SK-N-MC (cell line): ENCODE results near the gene MAZ.

ENCODE experiments used
- DNase-seq: peaks from one replicate; pipeline ENCODE4 v3.0.0-alpha.2; 2011; ENCODE audit warnings: low read depth, low spot score
- H3K27ac ChIP-seq: fragments of 200-600 bp; sonication (generic); 2 replicates; pipeline ENCODE4 v1.5.1; 2016; ENCODE audit warnings: mixed run types
- H3K36me3 ChIP-seq: fragments of 200-600 bp; sonication (generic); 2 replicates; pipeline ENCODE4 v1.6.1; 2017; ENCODE audit warnings: antibody characterized with exemption, low read length, mixed read lengths; ENCODE audit not compliant: insufficient read depth
- H3K4me3 ChIP-seq: fragments of 200-600 bp; sonication (generic); 2 replicates; pipeline ENCODE4 v1.5.1; 2016
- H3K9ac ChIP-seq: fragments of 200-600 bp; sonication (generic); 2 replicates; pipeline ENCODE4 v1.8.0; 2017; ENCODE audit warnings: mixed run types, mixed read lengths; ENCODE audit not compliant: insufficient read length
- H3K9me3 ChIP-seq: fragments of 200-600 bp; sonication (generic); 2 replicates; pipeline ENCODE4 v1.6.1; 2017; ENCODE audit warnings: low read depth, mild to moderate bottlenecking, antibody characterized with exemption, low read length, moderate library complexity, mixed read lengths
- EZH2 ChIP-seq: fragments of 200-600 bp; sonication (generic); IDR thresholded peaks from one replicate; pipeline ENCODE4 v1.6.1; 2017; ENCODE audit warnings: antibody characterized with exemption
- FOXP2 ChIP-seq: optimal IDR thresholded peaks from 2 replicates; pipeline ENCODE3; 2011; ENCODE audit warnings: mild to moderate bottlenecking, moderate library complexity; ENCODE audit not compliant: insufficient read depth; ENCODE audit errors: extremely low read length, control extremely low read depth
- POLR2AphosphoS5 ChIP-seq: IDR thresholded peaks from 2 replicates; pipeline ENCODE4 v1.6.1; 2012; ENCODE audit warnings: mild to moderate bottlenecking, low read depth, low read length, borderline replicate concordance

Gene MAZ

GRCh38 chr16:29816694-29817441, 10.5 kb downstream of the MAZ start:
- Histone ChIP-seq H3K9me3 (no peaks in the 10 kb centered on the region), H3K36me3 (peaks cover 28% of the 10 kb centered on the region), H3K4me3 (peak overlapping the region; percentile 91), H3K9ac (peak overlapping the region; percentile 87), H3K27ac (peak overlapping the region; percentile 96)
- DNase-seq = no peak
- TF ChIP-seq EZH2 = no peak
- TF ChIP-seq POLR2AphosphoS5 = no peak
- TF ChIP-seq FOXP2 = no peak

GRCh38 chr16:29818082-29818481, 11.8 kb downstream of the MAZ start:
- Histone ChIP-seq H3K36me3 (peaks cover 28% of the 10 kb centered on the region), H3K9me3 (no peaks in the 10 kb centered on the region), H3K4me3 (no peak overlapping the region; the same call in 1 of the 2 replicates), H3K9ac (no peak overlapping the region), H3K27ac (no peak overlapping the region)
- no peak for TF ChIP-seq FOXP2
- TF ChIP-seq EZH2 = no peak
- no peak for TF ChIP-seq POLR2AphosphoS5
- no peak for DNase-seq

- Histone ChIP-seq H3K27ac (peak overlapping the region; percentile 19; the same call in 1 of the 2 replicates), H3K9me3 (no peaks in the 10 kb centered on the region), H3K9ac (peak overlapping the region; percentile 55), H3K36me3 (peaks cover 28% of the 10 kb centered on the region), H3K4me3 (peak overlapping the region; percentile 74)
- DNase-seq = no peak
- no peak for TF ChIP-seq EZH2
- no peak for TF ChIP-seq POLR2AphosphoS5
- TF ChIP-seq FOXP2 = no peak
Observed at GRCh38 chr16:29819506-29819905, 13.2 kb downstream of the MAZ start.

- Histone ChIP-seq H3K27ac (peak within 1 kb of the TSS; percentile 19), H3K4me3 (peak within 1 kb of the TSS; percentile 74), H3K9me3 (no peaks in the 10 kb centered on the region), H3K36me3 (peaks cover 28% of the 10 kb centered on the region), H3K9ac (peak within 1 kb of the TSS; percentile 55)
- no peak for DNase-seq
- no peak for TF ChIP-seq EZH2
- peak; percentile 47; the same call in 1 of the 2 replicates for TF ChIP-seq POLR2AphosphoS5
Observed at GRCh38 chr16:29820271-29820701, 14.0 kb downstream of the MAZ start, which contains the start of gene MVP. TSS of gene MVP (plus strand) at chr16:29820462. CDS start at chr16:29830550, 10,088 bp downstream.

GRCh38 chr16:29820730-29821642, 14.7 kb downstream of the MAZ start:
- Histone ChIP-seq H3K27ac (0 out of 2 replicates have a peak overlapping the region, but pooled peaks have one; percentile 74), H3K4me3 (peak overlapping the region; percentile 74), H3K36me3 (peaks cover 28% of the 10 kb centered on the region), H3K9me3 (no peaks in the 10 kb centered on the region), H3K9ac (peak overlapping the region; percentile 55)
- TF ChIP-seq FOXP2 (no peak), POLR2AphosphoS5 (peak; percentile 25; the same call in 1 of the 2 replicates)
- DNase-seq = no peak

GRCh38 chr16:29821643-29822115, 15.3 kb downstream of the MAZ start:
- Histone ChIP-seq H3K9ac (peak overlapping the region; percentile 33), H3K36me3 (peaks cover 28% of the 10 kb centered on the region), H3K4me3 (no peak overlapping the region), H3K27ac (peak overlapping the region; percentile 74; the same call in 1 of the 2 replicates), H3K9me3 (no peaks in the 10 kb centered on the region)
- TF ChIP-seq FOXP2 = no peak
- no peak for DNase-seq

GRCh38 chr16:29824589-29825144, 18.3 kb downstream of the MAZ start:
- Histone ChIP-seq H3K9me3 (no peaks in the 10 kb centered on the region), H3K9ac (no peak overlapping the region), H3K4me3 (no peak overlapping the region), H3K36me3 (peaks cover 9% of the 10 kb centered on the region; the same call in 1 of the 2 replicates), H3K27ac (no peak overlapping the region)
- TF ChIP-seq FOXP2 (no peak), EZH2 (no peak), POLR2AphosphoS5 (no peak)
- DNase-seq = no peak
